ENCODE results near the gene OR10K1. TPM values are rescaled to one million over a fixed set of nuclear protein-coding genes. Genes with fewer than 3 reads are reported as not detected.

Gene OR10K1
- not detected in 2 replicates for polyA plus RNA-seq (2011; rRNA removed)
- not detected in 2 replicates for polyA plus RNA-seq (2012; cell fraction: cytosol; rRNA removed)
- polyA plus RNA-seq (2012; cell fraction: nucleus; rRNA removed) = not detected in 2 replicates
- not detected in 3 replicates for polyA plus RNA-seq (2017; fragmentation: RNase III; extraction: RNeasy Plus Mini Kit Qiagen cat#74134 plus additional on column Dnase treatment)
- polyA minus RNA-seq (2011; rRNA and poly(A)+ RNA removed) = not detected in 2 replicates

GRCh38 chr1:158461534-158461933, at the start of gene OR10K1:
TSS of gene OR10K1 (plus strand) at chr1:158461834. CDS start at chr1:158465562, 3,728 bp downstream.
- H3K9me3 ChIP-seq = no peaks in the 10 kb centered on the region
- POLR2A ChIA-PET = no interaction called here
- ATAC-seq (no peak), FAIRE-seq (no peak), DNase-seq (ENCODE audit: low read depth in 1 of 2, low spot score in 1 of 2) (no peak)
- no peaks in the 10 kb centered on the region for H3K4me1 ChIP-seq
- H3K4me2 ChIP-seq = no peak within 1 kb of the TSS
- 0% methylated on average over 2 of the region's 2 CpGs for WGBS (ENCODE audit: missing lambda C conversion rate)
- H3K27ac ChIP-seq = no peak within 1 kb of the TSS
- CTCF ChIA-PET = no interaction called here
- TF ChIP-seq PHF8 (IDR thresholded peaks at IDR 0.05; ENCODE audit: borderline replicate concordance, low read depth) = no peak
- no peak for TF ChIP-seq PBX3 (IDR thresholded peaks at IDR 0.05)
- TF ChIP-seq EP300 (IDR thresholded peaks at IDR 0.05) = no peak
- TF ChIP-seq TFCP2L1 (CRISPR knock-in tag; IDR thresholded peaks at IDR 0.05) = no peak
- no peak for TF ChIP-seq BHLHE40 (IDR thresholded peaks at IDR 0.05; ENCODE audit: low read depth, low read length)
- no peak for TF ChIP-seq HOXA7 (CRISPR knock-in tag; IDR thresholded peaks at IDR 0.05)
- TF ChIP-seq EHF (CRISPR knock-in tag; IDR thresholded peaks at IDR 0.05) = no peak
- TF ChIP-seq HDAC2 (IDR thresholded peaks at IDR 0.05) = no peak
- no peak for TF ChIP-seq MAZ (IDR thresholded peaks at IDR 0.05; ENCODE audit: borderline replicate concordance, low read depth, low read length)
- TF ChIP-seq ESRRA (IDR thresholded peaks at IDR 0.05; ENCODE audit: borderline replicate concordance, low read length) = no peak
- TF ChIP-seq REST (IDR thresholded peaks at IDR 0.05) = no peak
- no peak for TF ChIP-seq KDM5A (IDR thresholded peaks at IDR 0.05)
- TF ChIP-seq CEBPB (IDR thresholded peaks at IDR 0.05) = no peak
- no peak for TF ChIP-seq CTCF (IDR thresholded peaks at IDR 0.05)
- no peak within 1 kb of the TSS for H3K4me3 ChIP-seq

GRCh38 chr1:158414651-158415345, 46.8 kb upstream of the OR10K1 start:
- CTCF ChIA-PET = no interaction called here
- WGBS (ENCODE audit: missing lambda C conversion rate) = 34% methylated on average over 4 of the region's 4 CpGs
- no peak overlapping the region for H3K27ac ChIP-seq

More at GRCh38 chr1:158414651-158415345, 46.8 kb upstream of the OR10K1 start:
- Histone ChIP-seq H3K9me3 (no peaks in the 10 kb centered on the region), H3K4me3 (no peak overlapping the region), H3K4me1 (no peaks in the 10 kb centered on the region), H3K4me2 (no peak overlapping the region)
- no peak for TF ChIP-seq MAFK (IDR thresholded peaks at IDR 0.05; ENCODE audit: partially characterized antibody)
- no peak for TF ChIP-seq EHF (CRISPR knock-in tag; IDR thresholded peaks at IDR 0.05)
- TF ChIP-seq CHD4 (IDR thresholded peaks at IDR 0.05; ENCODE audit: borderline replicate concordance) = no peak
- TF ChIP-seq ZFP36 (IDR thresholded peaks at IDR 0.05; ENCODE audit: borderline replicate concordance, partially characterized antibody) = no peak
- no peak for TF ChIP-seq HOXB13 (CRISPR knock-in tag; IDR thresholded peaks at IDR 0.05; ENCODE audit: low read depth)
- no peak for TF ChIP-seq CBX8 (IDR thresholded peaks at IDR 0.05)
- no peak for TF ChIP-seq PBX3 (IDR thresholded peaks at IDR 0.05)
- TF ChIP-seq FOSB (CRISPR knock-in tag; IDR thresholded peaks at IDR 0.05) = no peak
- TF ChIP-seq REST (IDR thresholded peaks at IDR 0.05) = no peak
- no peak for TF ChIP-seq RFX5 (IDR thresholded peaks at IDR 0.05)
- TF ChIP-seq KDM1A (IDR thresholded peaks at IDR 0.05; ENCODE audit: low read depth) = no peak
- no peak for TF ChIP-seq FOSL2 (IDR thresholded peaks at IDR 0.05)
- TF ChIP-seq FOSL2 (CRISPR knock-in tag; IDR thresholded peaks at IDR 0.05) = no peak
- TF ChIP-seq FOXS1 (CRISPR knock-in tag; IDR thresholded peaks at IDR 0.05) = no peak
- TF ChIP-seq HEYL (CRISPR knock-in tag; IDR thresholded peaks at IDR 0.05) = no peak
- FAIRE-seq (no peak), DNase-seq (ENCODE audit: low read depth in 1 of 2, low spot score in 1 of 2) (no peak), ATAC-seq (no peak)
- POLR2A ChIA-PET = no interaction called here

All from A549 (cell line).